Stimulated activated CD8-positive, alpha-beta memory T cell treated with anti-CD3 and anti-CD28 coated beads, Interleukin-4, amount 100 ng/mL, for 1 hour (primary cell): ENCODE results near the gene TMCO1.
"Not testable (repeated sequence)": the region's sequence is repeated elsewhere in the genome, so short reads cannot be mapped to it uniquely, and the experiment has no call there.

Experiments used
- DNase-seq, 2 donors: peaks; one replicate each; pipeline ENCODE4 v3.0.0-alpha.2; 2020; ENCODE audit warnings: low read depth in 2 of 2, low spot score in 1 of 2

TMCO1 gene

GRCh38 chr1:165747632-165748447 lies 20.8 kb downstream of the TMCO1 start:
- no peak for DNase-seq

GRCh38 chr1:165744913-165745312 lies 23.8 kb downstream of the TMCO1 start:
- not testable (repeated sequence) for DNase-seq

DNA sequence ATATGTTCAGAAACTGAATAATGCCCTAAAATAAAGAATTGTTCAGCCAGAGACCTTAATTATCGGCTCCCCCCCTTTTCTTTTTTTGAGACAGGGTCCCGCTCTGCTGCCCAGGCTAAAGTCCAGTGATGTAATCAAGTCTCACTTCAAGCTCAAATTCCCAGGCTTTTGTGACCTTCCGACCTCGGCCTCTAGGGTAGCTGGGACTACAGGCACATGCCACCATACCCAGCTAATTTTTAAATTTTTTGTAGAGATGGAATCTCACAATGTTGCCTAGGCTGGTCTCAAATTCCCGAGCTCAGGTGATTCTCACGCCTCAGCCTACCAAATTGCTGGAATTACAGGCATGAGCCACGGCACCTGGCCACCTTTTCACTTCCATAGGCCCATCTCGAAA lies 26.5 kb downstream of the TMCO1 start:
- no peak for DNase-seq

DNA sequence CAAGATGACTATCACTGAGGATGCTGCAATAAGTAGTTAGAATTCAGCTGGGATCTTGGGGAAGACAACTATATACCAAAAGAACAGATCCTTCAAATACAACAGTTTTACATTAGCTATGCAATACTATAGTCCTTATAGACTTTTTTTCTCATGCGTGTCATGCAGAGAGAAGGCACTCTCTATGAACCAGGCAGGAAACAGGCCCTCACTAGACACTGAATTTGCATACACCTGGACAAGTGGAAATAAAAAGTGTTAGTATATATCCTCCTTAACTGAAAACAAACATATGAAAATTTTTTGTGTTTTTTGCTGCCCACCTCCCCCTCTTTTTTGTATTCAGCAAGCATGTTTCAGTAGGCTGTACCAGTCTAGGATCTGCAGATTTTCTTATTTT lies 29.9 kb downstream of the TMCO1 start:
- DNase-seq: no peak

GRCh38 chr1:165737196-165737595 lies 31.5 kb downstream of the TMCO1 start:
- DNase-seq: no peak

DNA sequence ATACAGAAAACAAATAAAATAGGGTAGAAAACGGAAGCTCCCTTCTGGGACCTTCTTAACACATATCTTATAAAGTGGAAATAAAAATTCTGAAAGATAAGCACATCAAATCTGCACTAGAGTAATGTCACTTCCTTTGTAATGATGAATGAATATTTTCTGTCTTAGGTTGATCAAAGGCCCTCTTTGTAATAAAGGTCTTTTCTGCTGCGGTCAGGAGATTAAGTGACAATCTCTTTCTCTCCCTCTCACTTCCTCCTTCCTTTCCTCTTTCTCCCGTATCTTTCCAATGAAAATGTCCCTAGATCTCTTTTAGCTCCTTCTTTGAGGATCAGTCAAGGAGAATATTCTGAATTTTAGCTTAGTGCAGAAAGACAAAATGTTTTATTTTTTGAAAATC lies 33.8 kb downstream of the TMCO1 start:
- DNase-seq: no peak

GRCh38 chr1:165726841-165727240 lies 41.8 kb downstream of the TMCO1 start:
- no peak for DNase-seq

DNA sequence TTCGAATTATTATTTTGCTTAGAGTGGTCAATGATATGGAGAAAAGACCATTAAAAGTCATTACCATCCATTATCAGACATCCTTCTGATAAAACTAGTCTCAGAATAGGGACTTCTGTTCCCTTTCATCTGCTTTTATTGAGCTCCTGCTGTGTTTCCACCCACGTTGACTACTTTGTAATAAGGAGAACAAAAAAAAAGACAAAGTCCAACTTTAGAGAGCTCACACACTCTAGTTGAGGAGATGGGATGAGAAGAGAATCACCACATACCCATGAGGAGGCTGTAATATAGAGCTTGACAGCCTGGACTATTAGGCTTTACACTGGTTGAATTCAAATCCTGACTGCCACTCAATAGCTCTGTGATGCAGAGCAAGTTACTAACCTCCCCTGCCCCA lies 42.5 kb downstream of the TMCO1 start:
- no peak for DNase-seq

DNA sequence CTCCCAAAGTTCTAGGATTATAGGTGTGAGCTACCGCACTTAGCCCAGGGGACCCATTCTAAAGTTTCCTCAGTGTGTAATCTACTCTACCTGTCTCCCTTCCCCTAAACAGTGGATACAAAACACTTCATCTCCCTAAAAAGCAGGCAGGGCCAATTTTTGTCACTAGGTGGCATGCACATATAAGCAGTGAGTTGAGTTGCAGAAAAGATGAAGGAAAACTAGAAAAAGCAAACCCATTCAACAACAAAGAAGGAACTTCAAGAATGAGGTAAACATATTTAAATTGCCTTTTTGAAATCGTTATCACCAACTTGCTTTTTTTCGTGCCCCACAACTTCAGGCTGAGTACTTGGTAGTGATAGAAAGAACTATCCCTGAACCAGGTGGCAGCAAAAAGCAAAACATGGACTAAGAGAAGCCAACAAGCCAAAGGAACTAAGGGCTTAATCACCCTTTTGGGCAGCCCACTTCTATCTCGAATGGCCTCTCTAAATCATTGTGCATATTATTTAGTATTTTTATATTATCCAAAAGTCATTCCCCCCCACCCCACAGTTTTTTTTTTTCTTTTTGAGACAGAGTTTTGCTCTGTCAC lies 50.7 kb downstream of the TMCO1 start:
- DNase-seq: no peak

GRCh38 chr1:165716265-165717051 lies 52.2 kb downstream of the TMCO1 start:
- DNase-seq: not testable (repeated sequence)

DNA sequence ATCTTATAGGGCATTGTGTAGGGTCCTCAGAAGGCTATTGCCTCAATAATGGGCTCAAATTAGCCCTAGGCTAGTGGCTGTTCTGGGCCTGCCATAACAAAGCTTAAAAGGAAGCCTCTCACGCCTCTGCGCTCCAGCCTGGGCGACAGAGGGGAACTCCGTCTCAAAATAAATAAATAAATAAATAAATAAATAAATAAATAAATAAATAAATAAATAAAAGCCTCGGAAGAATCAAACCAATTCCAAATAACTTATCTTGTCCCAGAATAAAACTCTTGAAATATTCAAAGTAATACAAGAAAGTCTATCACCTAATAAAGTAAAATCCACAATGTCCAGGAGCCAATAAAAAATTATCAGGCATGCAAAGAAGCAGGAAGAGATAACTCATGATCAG lies 55.9 kb downstream of the TMCO1 start:
- no peak for DNase-seq

DNA sequence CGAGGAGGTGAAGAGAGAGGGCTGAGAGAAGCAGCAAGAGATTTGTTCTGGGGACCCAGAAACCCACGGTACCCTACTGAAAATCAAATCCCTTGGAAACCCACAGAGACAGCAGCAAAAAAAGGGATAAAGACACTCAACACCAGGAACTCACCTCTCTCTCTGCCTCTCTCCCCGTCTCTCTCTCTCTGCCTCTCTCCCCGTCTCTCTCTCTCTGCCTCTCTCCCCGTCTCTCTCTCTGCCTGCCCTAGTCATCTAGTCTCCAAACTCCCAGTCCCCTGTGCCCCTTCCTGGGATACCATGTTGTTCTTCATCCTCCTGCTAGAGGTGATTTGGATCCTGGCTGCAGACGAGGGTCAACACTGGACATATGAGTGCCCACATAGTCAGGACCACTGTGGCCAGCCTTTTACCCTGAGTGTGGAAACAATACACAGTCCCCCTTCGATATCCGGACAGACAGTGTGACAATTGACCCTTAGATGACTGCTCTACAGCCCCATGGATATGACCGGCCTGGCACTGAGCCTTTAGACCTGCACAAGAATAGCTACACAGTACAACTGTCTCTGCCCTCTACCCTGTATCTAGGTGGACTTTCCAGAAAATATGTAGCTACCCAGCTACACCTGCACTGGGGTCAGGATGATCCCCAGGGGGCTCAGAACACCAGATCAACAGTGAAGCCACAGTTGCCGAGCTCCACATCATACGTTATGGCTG lies 60.5 kb downstream of the TMCO1 start:
- no peak for DNase-seq

- DNase-seq: no peak
These were observed 65.0 kb downstream of the TMCO1 start for GRCh38 chr1:165703648-165704047.

- not testable (repeated sequence) for DNase-seq
These were observed 66.7 kb downstream of the TMCO1 start for GRCh38 chr1:165701922-165702321.

GRCh38 chr1:165699577-165699976 lies 69.1 kb downstream of the TMCO1 start:
- DNase-seq: no peak

DNA sequence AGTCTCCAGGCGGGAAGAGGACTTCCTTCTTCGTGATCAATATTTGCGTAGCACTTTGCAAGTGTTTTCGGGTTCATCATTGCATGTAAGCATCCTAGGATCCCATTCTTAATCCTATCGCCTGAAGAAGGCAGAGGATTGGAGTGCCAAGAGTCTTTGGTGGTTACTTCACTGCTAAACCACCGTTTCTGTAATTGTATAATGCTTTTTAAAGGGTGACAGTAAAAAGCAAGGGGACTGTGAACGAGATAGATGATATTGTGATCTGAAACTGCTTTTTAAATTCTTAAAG lies 70.0 kb downstream of the TMCO1 start:
- no peak for DNase-seq

GRCh38 chr1:165697881-165698760 lies 70.5 kb downstream of the TMCO1 start, which contains the start of gene ALDH9A1:
Gene ALDH9A1 (minus strand): TSS chr1:165698562. CDS start chr1:165698558, 4 bp downstream.
- DNase-seq: peak; percentile 66 to 71

DNA sequence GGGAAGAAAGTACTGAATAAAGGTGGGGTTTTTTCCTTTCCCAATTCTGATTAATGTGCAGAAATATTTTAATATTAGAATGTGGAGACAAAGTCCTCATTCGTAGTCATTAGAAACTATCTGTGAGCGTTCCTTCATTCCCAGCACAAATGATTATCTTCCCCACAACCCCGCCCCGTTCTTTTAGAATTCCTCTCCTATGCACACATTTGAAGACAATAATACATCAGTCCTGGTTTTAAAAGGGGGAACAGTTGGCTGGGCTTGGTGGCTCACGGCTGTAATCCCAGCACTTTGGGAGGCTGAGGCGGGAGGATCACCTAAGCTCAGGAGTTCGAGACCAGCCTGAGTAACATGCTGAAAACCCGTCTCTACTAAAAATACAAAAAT lies 71.2 kb downstream of the TMCO1 start:
- DNase-seq: no peak

- DNase-seq: no peak
These were observed 72.0 kb downstream of the TMCO1 start for GRCh38 chr1:165696625-165697100.

DNA sequence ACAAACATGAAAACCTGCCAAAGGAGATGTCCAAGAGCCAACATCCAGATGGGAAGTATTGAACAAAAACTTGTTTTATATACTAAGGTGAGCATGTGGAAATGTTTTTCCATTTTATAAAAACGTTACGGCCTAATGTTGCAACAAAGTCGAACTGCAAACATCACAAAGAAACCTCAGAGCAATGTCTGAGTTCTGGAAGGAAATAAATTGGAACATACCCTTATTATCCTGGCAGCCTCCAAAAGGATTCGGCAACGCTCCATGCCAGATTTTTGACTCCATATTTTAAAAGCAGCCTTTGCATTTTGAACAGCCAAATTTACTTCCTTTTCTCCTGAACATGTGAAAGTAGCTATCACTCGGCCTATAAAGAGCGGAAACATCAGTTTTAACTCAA lies 73.6 kb downstream of the TMCO1 start:
- no peak for DNase-seq
